Naive thymus-derived CD4-positive, alpha-beta T cell (primary cell): Measurements from ENCODE around the gene FAM50A. TPM values are rescaled to one million over a fixed set of nuclear protein-coding genes. Genes with fewer than 3 reads are reported as not detected.
"Not testable (repeated sequence)": the region's sequence is repeated elsewhere in the genome, so short reads cannot be mapped to it uniquely, and the experiment has no call there.

Experiments used
- ATAC-seq: fragments of 150-1000 bp; cut with Tn5 transposase; 2 replicates; pipeline ENCODE4 v1.10.0; 2021; ENCODE audit warnings: mild to moderate bottlenecking, moderate library complexity
- CTCF ChIA-PET: fragments of 350-600 bp; sonication (Branson Sonifier 250); formaldehyde crosslinking; loops from one replicate; lab custom pipeline; 2021; ENCODE audit warnings: antibody characterized with exemption; lab: Charles Lee
- POLR2A ChIA-PET: fragments of 350-600 bp; sonication (Branson Sonifier 250); formaldehyde crosslinking; loops from one replicate; lab custom pipeline; 2021; ENCODE audit warnings: antibody characterized with exemption, inconsistent platforms; lab: Charles Lee
- DNase-seq, 9 donors: peaks; one replicate each; pipeline versions ENCODE4 v3.0.0 to v3.0.0-alpha.2; 2020 to 2022; ENCODE audit warnings: mixed read lengths in 1 of 9
- H3K27ac ChIP-seq: one replicate; pipeline ENCODE4 v1.7.0; 2013; ENCODE audit warnings: mild to moderate bottlenecking, low read depth, low read length, moderate library complexity
- H3K27me3 ChIP-seq, 2 donors: one replicate each; pipeline ENCODE4 v1.7.0; 2013; ENCODE audit warnings: low read length in 2 of 2, mild to moderate bottlenecking in 2 of 2, moderate library complexity in 2 of 2; ENCODE audit not compliant: control insufficient read depth in 2 of 2, insufficient read depth in 2 of 2
- H3K36me3 ChIP-seq, 3 experiments: 1 replicate in 2 of 3; 2 replicates in 1 of 3; pipeline ENCODE4 v1.7.0; 2013; ENCODE audit warnings: low read length in 3 of 3, mild to moderate bottlenecking in 3 of 3, moderate library complexity in 1 of 3; ENCODE audit not compliant: insufficient read depth in 3 of 3, control insufficient read depth in 2 of 3
- H3K4me1 ChIP-seq, 2 donors: one replicate each; pipeline ENCODE4 v1.7.0; 2013; ENCODE audit warnings: low read length in 2 of 2, mild to moderate bottlenecking in 2 of 2, moderate library complexity in 1 of 2; ENCODE audit not compliant: control insufficient read depth in 2 of 2, insufficient read depth in 2 of 2
- H3K4me3 ChIP-seq: 2 replicates; pipeline ENCODE4 v1.7.0; 2013; ENCODE audit warnings: mild to moderate bottlenecking, low read length
- H3K9me3 ChIP-seq, 3 experiments: 1 replicate in 2 of 3; 2 replicates in 1 of 3; pipeline ENCODE4 v1.7.0; 2013; ENCODE audit warnings: low read length in 3 of 3; ENCODE audit not compliant: control insufficient read depth in 2 of 3
- H3K27ac Mint-ChIP-seq, 9 donors: one replicate each; pipeline ENCODE4 v1.8.0; 2020 to 2022; ENCODE audit warnings: mixed read lengths in 9 of 9, mild to moderate bottlenecking in 8 of 9, moderate library complexity in 5 of 9, inconsistent platforms in 2 of 9
- H3K27me3 Mint-ChIP-seq, 5 donors: one replicate each; pipeline ENCODE4 v1.8.0; 2021 to 2022; ENCODE audit warnings: mixed read lengths in 5 of 5, mild to moderate bottlenecking in 1 of 5
- H3K36me3 Mint-ChIP-seq, 5 donors: one replicate each; pipeline ENCODE4 v1.8.0; 2020 to 2022; ENCODE audit warnings: mixed read lengths in 5 of 5, mild to moderate bottlenecking in 3 of 5, inconsistent platforms in 1 of 5
- H3K4me1 Mint-ChIP-seq, 7 donors: one replicate each; pipeline ENCODE4 v1.8.0; 2020 to 2022; ENCODE audit warnings: mixed read lengths in 7 of 7, mild to moderate bottlenecking in 3 of 7, inconsistent platforms in 1 of 7
- H3K4me3 Mint-ChIP-seq, 10 donors: one replicate each; pipeline ENCODE4 v1.8.0; 2020 to 2022; ENCODE audit warnings: mild to moderate bottlenecking in 10 of 10, mixed read lengths in 10 of 10, moderate library complexity in 6 of 10, inconsistent platforms in 2 of 10
- H3K9me3 Mint-ChIP-seq, 11 donors: one replicate each; pipeline ENCODE4 v1.8.0; 2020 to 2022; ENCODE audit warnings: mixed read lengths in 11 of 11, mild to moderate bottlenecking in 4 of 11, inconsistent platforms in 1 of 11, moderate library complexity in 1 of 11
- intact Hi-C, 2 donors: fragments of 100-400 bp; cut with micrococcal nuclease; formaldehyde crosslinking; loops; one replicate each; pipeline ENCODE4 v1.15.1; 2023
- microRNA-seq: library from miRNA; unstranded; fragments of <30 nt; microRNA quantifications from one replicate; pipeline ENCODE4 v1.2.0, GENCODE V29; 2022; ENCODE audit warnings: borderline microRNAs expressed
- polyA plus RNA-seq, 2 donors: library from polyadenylated mRNA; unstranded; fragments of 300-500 nt; fragmentation: Illumina TruSeq; gene quantifications; one replicate each; pipeline ENCODE4 v1.2.3, GENCODE V29; 2021
- total RNA-seq, 6 experiments: library from RNA in 5 of 6; stranded (reverse) in 5 of 6; gene quantifications; 1 replicate in 5 of 6; 2 replicates in 1 of 6; pipeline ENCODE4 v1.2.3 and lab custom pipeline; 2021 to 2026

Gene FAM50A
- total and polyA plus RNA-seq, 7 experiments from 2014 or later, result 19.9 to 76.5 (median 48.8) TPM

GRCh38 chrX:154490414-154491083, 46.6 kb downstream of the FAM50A start, which contains the start of gene SLC10A3:
SLC10A3 (minus strand) TSS chrX:154490629; CDS start chrX:154488940, 1,689 bp downstream.
- ChIA-PET CTCF (interaction anchor here (0.6 to 2.2 kb wide), 5 partner anchors 28 to 160 kb away, joined by 3 to 6 read pairs (median 4); partner anchors contain the start of gene RPL10), POLR2A (interaction anchor here (0.7 to 7.0 kb wide), 19 partner anchors 11 to 1549 kb away, joined by 3 to 69 read pairs (median 7); partner anchors contain the start of genes ATP6AP1, FAM3A, FAM50A and G6PD)
- Histone ChIP-seq H3K27ac (peak within 1 kb of the TSS; percentile 90), H3K36me3 (no peaks in the 10 kb centered on the region), H3K4me1 (peaks cover 0 to under 1% of the 10 kb centered on the region in 2 donors), H3K4me3 (peak within 1 kb of the TSS; percentile 74), H3K27me3 (no peaks in the 10 kb centered on the region), H3K9me3 (no peaks in the 10 kb centered on the region)
- intact Hi-C loops, result loop anchor here (1.0 to 10.0 kb wide), 8 partner anchors 11 to 566 kb away; partner anchors contain the start of genes FAM3A (in 2 of the 2), LAGE3 (in 2 of the 2), ARHGAP4 (in 1 of the 2) and GDI1 (in 1 of the 2)
- no peaks in the 10 kb centered on the region for H3K27me3 Mint-ChIP-seq
- ATAC-seq (peak; percentile 93), DNase-seq (peak; percentile 70 to 87 (median 77))
- H3K36me3 Mint-ChIP-seq, result peaks cover 0 to 2% (median 0%) of the 10 kb centered on the region in 5 donors
- peaks cover 0 to 23% (median 17%) of the 10 kb centered on the region in 7 donors for H3K4me1 Mint-ChIP-seq
- H3K27ac Mint-ChIP-seq, result peak within 1 kb of the TSS; percentile 81 to 96 (median 91)
- no peaks in the 10 kb centered on the region for H3K9me3 Mint-ChIP-seq
- peak within 1 kb of the TSS; percentile 78 to 92 (median 88) for H3K4me3 Mint-ChIP-seq

DNA sequence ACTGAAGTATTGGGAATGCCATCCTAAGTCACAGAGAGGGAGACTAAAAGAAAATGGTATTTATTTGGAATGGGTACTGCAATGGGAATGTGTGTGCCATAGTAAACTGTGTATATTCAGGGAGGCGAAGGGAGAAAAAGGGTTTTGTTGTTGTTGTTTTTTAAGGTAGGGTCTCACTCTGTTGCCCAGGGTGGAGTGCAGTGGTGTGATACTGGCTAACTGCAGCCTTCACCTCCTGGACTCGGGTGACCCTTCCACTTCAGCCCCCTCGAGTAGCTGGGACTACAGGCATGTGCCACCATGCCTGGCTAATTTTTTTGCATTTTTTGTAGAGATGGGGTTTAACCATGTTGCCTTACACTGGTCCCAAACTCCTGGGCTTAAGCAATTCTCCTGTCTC, 50.8 kb downstream of the FAM50A start:
- DNase-seq, result no peak
- H3K4me3 ChIP-seq, result no peak overlapping the region
- ChIA-PET CTCF (no interaction called here), POLR2A (no interaction called here)
- intact Hi-C loops, result loop anchor here in 1 of 2 donors (10.0 kb wide), 1 partner anchor 570 kb away; the partner anchor contains the start of gene ARHGAP4
- no peaks in the 10 kb centered on the region for H3K4me1 ChIP-seq
- H3K27me3 Mint-ChIP-seq, result no peaks in the 10 kb centered on the region
- H3K36me3 Mint-ChIP-seq, result no peaks in the 10 kb centered on the region
- ATAC-seq, result no peak
- no peaks in the 10 kb centered on the region for H3K36me3 ChIP-seq
- H3K9me3 ChIP-seq, result no peaks in the 10 kb centered on the region
- no peak overlapping the region for H3K27ac ChIP-seq
- H3K4me1 Mint-ChIP-seq, result peaks cover 0 to 5% (median 1%) of the 10 kb centered on the region in 7 donors
- no peaks in the 10 kb centered on the region for H3K27me3 ChIP-seq
- H3K27ac Mint-ChIP-seq, result no peak overlapping the region
- no peak overlapping the region for H3K4me3 Mint-ChIP-seq
- no peaks in the 10 kb centered on the region for H3K9me3 Mint-ChIP-seq

GRCh38 chrX:154495472-154495922, 51.6 kb downstream of the FAM50A start:
- no peaks in the 10 kb centered on the region for H3K27me3 Mint-ChIP-seq
- no peaks in the 10 kb centered on the region for H3K27me3 ChIP-seq
- no peaks in the 10 kb centered on the region for H3K36me3 Mint-ChIP-seq
- intact Hi-C loops, result loop anchor here in 1 of 2 donors (10.0 kb wide), 1 partner anchor 571 kb away; the partner anchor contains the start of gene ARHGAP4
- no peaks in the 10 kb centered on the region for H3K4me1 ChIP-seq
- H3K4me1 Mint-ChIP-seq, result peaks cover 0 to 4% (median 0%) of the 10 kb centered on the region in 7 donors
- no peaks in the 10 kb centered on the region for H3K36me3 ChIP-seq
- ChIA-PET POLR2A (interaction anchor here (0.7 kb wide), 1 partner anchor 21 kb away, joined by 3 read pairs; the partner anchor contains the start of gene FAM3A), CTCF (no interaction called here)
- no peak overlapping the region for H3K4me3 ChIP-seq
- no peak overlapping the region for H3K27ac ChIP-seq
- H3K9me3 Mint-ChIP-seq, result no peaks in the 10 kb centered on the region
- ATAC-seq (no peak), DNase-seq (no peak)
- H3K9me3 ChIP-seq, result no peaks in the 10 kb centered on the region
- H3K27ac Mint-ChIP-seq, result no peak overlapping the region
- H3K4me3 Mint-ChIP-seq, result no peak overlapping the region

- H3K36me3 ChIP-seq, H3K36me3 Mint-ChIP-seq, DNase-seq, H3K4me3 Mint-ChIP-seq, H3K4me1 ChIP-seq, H3K4me1 Mint-ChIP-seq, H3K27me3 ChIP-seq, CTCF ChIA-PET, ATAC-seq, POLR2A ChIA-PET, H3K27ac ChIP-seq, H3K9me3 Mint-ChIP-seq, H3K4me3 ChIP-seq, H3K27me3 Mint-ChIP-seq, H3K9me3 ChIP-seq: not testable (repeated sequence)
- intact Hi-C loops, result loop anchor here in 1 of 2 donors (10.0 kb wide), 1 partner anchor 572 kb away; the partner anchor contains the start of gene ARHGAP4
- H3K27ac Mint-ChIP-seq, result peak overlapping the region in 1 of 9 donors; percentile 63
Measured at GRCh38 chrX:154496591-154497137, 52.7 kb downstream of the FAM50A start.

Small RNAs within 50 kb of the gene (microRNA-seq; reads per million reads assigned to microRNA genes)
- gene MIR6858, result not detected

Other genes with a start within 250 kb of the FAM50A start
- gene OPN1MW2, start 224.4 kb upstream of the FAM50A start, total RNA-seq, result not detected
- not detected for gene OPN1MW2, start 224.4 kb upstream of the FAM50A start, polyA plus RNA-seq
- not detected for gene OPN1MW3, start 186.6 kb upstream of the FAM50A start, total RNA-seq
- not detected for gene OPN1MW3, start 186.6 kb upstream of the FAM50A start, polyA plus RNA-seq
- not detected for gene TEX28, start 149.0 kb upstream of the FAM50A start, total RNA-seq
- not detected for gene TEX28, start 149.0 kb upstream of the FAM50A start, polyA plus RNA-seq
- gene TKTL1, start 148.3 kb upstream of the FAM50A start, total RNA-seq, result 1 to 10 TPM in 4 of 5 experiments, under 1 TPM in 1; 0.58 to 4.7 (median 3.2) TPM
- gene TKTL1, start 148.3 kb upstream of the FAM50A start, polyA plus RNA-seq, result 10 to 100 TPM; 35.7 to 47.7 TPM
- 1,000 to 10,000 TPM in 2 of 5 experiments, 100 to 1,000 TPM in 3; 440 to 1,423 (median 604) TPM for gene FLNA, start 69.5 kb upstream of the FAM50A start, total RNA-seq
- gene FLNA, start 69.5 kb upstream of the FAM50A start, polyA plus RNA-seq, result 100 to 1,000 TPM in 1 of 2 donors, 10 to 100 TPM in 1; 96.0 to 333 TPM
- 100 to 1,000 TPM in 2 of 5 experiments, 10 to 100 TPM in 3; 53.5 to 141 (median 89.9) TPM for gene EMD, start 64.8 kb upstream of the FAM50A start, total RNA-seq
- 10 to 100 TPM; 31.5 to 34.6 TPM for gene EMD, start 64.8 kb upstream of the FAM50A start, polyA plus RNA-seq
- 1,000 to 10,000 TPM; 2,926 to 5,130 (median 5,063) TPM for gene RPL10, start 45.8 kb upstream of the FAM50A start, total RNA-seq
- gene RPL10, start 45.8 kb upstream of the FAM50A start, polyA plus RNA-seq, result 1,000 to 10,000 TPM; 6,302 to 7,439 TPM
- gene DNASE1L1, start 34.9 kb upstream of the FAM50A start, total RNA-seq, result 10 to 100 TPM; 18.4 to 31.1 (median 21.7) TPM
- gene DNASE1L1, start 34.9 kb upstream of the FAM50A start, polyA plus RNA-seq, result 10 to 100 TPM; 11.1 to 19.6 TPM
- 100 to 1,000 TPM in 3 of 5 experiments, 10 to 100 TPM in 2; 90.9 to 130 (median 108) TPM for gene TAFAZZIN, start 32.6 kb upstream of the FAM50A start, total RNA-seq
- gene TAFAZZIN, start 32.6 kb upstream of the FAM50A start, polyA plus RNA-seq, result 10 to 100 TPM; 40.4 to 46.4 TPM
- gene ATP6AP1, start 15.5 kb upstream of the FAM50A start, total RNA-seq, result 10 to 100 TPM; 37.8 to 63.3 (median 51.1) TPM
- 100 to 1,000 TPM; 100 to 118 TPM for gene ATP6AP1, start 15.5 kb upstream of the FAM50A start, polyA plus RNA-seq
- gene GDI1, start 7.0 kb upstream of the FAM50A start, total RNA-seq, result 100 to 1,000 TPM; 106 to 174 (median 140) TPM
- gene GDI1, start 7.0 kb upstream of the FAM50A start, polyA plus RNA-seq, result 10 to 100 TPM; 18.8 to 28.6 TPM
- gene PLXNA3, start 14.1 kb downstream of the FAM50A start, total RNA-seq, result 10 to 100 TPM; 32.9 to 45.7 (median 43.3) TPM
- 1 to 10 TPM in 1 of 2 donors, under 1 TPM in 1; 0.93 to 1.2 TPM for gene PLXNA3, start 14.1 kb downstream of the FAM50A start, polyA plus RNA-seq
- gene LAGE3, start 35.1 kb downstream of the FAM50A start, total RNA-seq, result 10 to 100 TPM; 11.6 to 57.0 (median 20.4) TPM
- gene LAGE3, start 35.1 kb downstream of the FAM50A start, polyA plus RNA-seq, result 10 to 100 TPM; 78.1 to 85.1 TPM
- gene UBL4A, start 42.5 kb downstream of the FAM50A start, total RNA-seq, result 10 to 100 TPM in 4 of 5 experiments, 1 to 10 TPM in 1; 9.2 to 41.5 (median 32.5) TPM
- 10 to 100 TPM; 46.0 to 65.7 TPM for gene UBL4A, start 42.5 kb downstream of the FAM50A start, polyA plus RNA-seq
- 10 to 100 TPM; 11.7 to 22.7 (median 19.0) TPM for gene SLC10A3, start 46.5 kb downstream of the FAM50A start, total RNA-seq
- 10 to 100 TPM; 35.0 to 58.7 TPM for gene SLC10A3, start 46.5 kb downstream of the FAM50A start, polyA plus RNA-seq
- gene FAM3A, start 72.1 kb downstream of the FAM50A start, total RNA-seq, result 10 to 100 TPM; 37.6 to 63.7 (median 50.9) TPM
- 10 to 100 TPM; 22.2 to 31.1 TPM for gene FAM3A, start 72.1 kb downstream of the FAM50A start, polyA plus RNA-seq
- 10 to 100 TPM; 35.4 to 74.3 (median 52.7) TPM for gene G6PD, start 102.7 kb downstream of the FAM50A start, total RNA-seq
- gene G6PD, start 102.7 kb downstream of the FAM50A start, polyA plus RNA-seq, result 1 to 10 TPM; 3.9 to 6.2 TPM
- gene IKBKG, start 103.5 kb downstream of the FAM50A start, total RNA-seq, result 10 to 100 TPM; 29.6 to 45.5 (median 38.8) TPM
- gene IKBKG, start 103.5 kb downstream of the FAM50A start, polyA plus RNA-seq, result 10 to 100 TPM; 19.6 to 26.4 TPM
- not detected for gene CTAG1A, start 141.0 kb downstream of the FAM50A start, total RNA-seq
- not detected for gene CTAG1A, start 141.0 kb downstream of the FAM50A start, polyA plus RNA-seq
- gene CTAG1B, start 175.1 kb downstream of the FAM50A start, total RNA-seq, result not detected
- gene CTAG1B, start 175.1 kb downstream of the FAM50A start, polyA plus RNA-seq, result not detected
- gene CTAG2, start 209.4 kb downstream of the FAM50A start, total RNA-seq, result not detected
- not detected for gene CTAG2, start 209.4 kb downstream of the FAM50A start, polyA plus RNA-seq